MG63 (cell line): ENCODE measurements around the gene AFF3. TPM values are rescaled to one million over a fixed set of nuclear protein-coding genes. Genes with fewer than 3 reads are reported as not detected.

Source experiments
- DNase-seq: peaks from one replicate; pipeline ENCODE4 v3.0.0-alpha.2; 2020
- H3K27me3 ChIP-seq: fragments of 250-450 bp; sonication (Bioruptor Pico); 2 replicates; pipeline ENCODE4 v1.5.1; 2020; ENCODE audit warnings: mild to moderate bottlenecking, moderate library complexity
- H3K36me3 ChIP-seq: fragments of 250-450 bp; sonication (Bioruptor Pico); 2 replicates; pipeline ENCODE4 v1.5.1; 2020; ENCODE audit warnings: mild to moderate bottlenecking, moderate library complexity
- H3K4me3 ChIP-seq: fragments of 250-450 bp; sonication (Bioruptor Pico); 2 replicates; pipeline ENCODE4 v1.5.1; 2020; ENCODE audit warnings: mild to moderate bottlenecking, moderate library complexity
- H3K9me3 ChIP-seq: fragments of 250-450 bp; sonication (Bioruptor Pico); 2 replicates; pipeline ENCODE4 v1.5.1; 2020; ENCODE audit warnings: mild to moderate bottlenecking, moderate library complexity
- total RNA-seq: library from RNA; depleted of rRNA; stranded (reverse); fragments of >200 nt; shearing (Covaris generic); gene quantifications from 2 replicates; pipeline ENCODE4 v1.2.3, GENCODE V29; 2014; ENCODE audit warnings: low replicate concordance

The AFF3 gene
- total RNA-seq, 1 experiment from 2014 or later = 6.1 TPM

DNA sequence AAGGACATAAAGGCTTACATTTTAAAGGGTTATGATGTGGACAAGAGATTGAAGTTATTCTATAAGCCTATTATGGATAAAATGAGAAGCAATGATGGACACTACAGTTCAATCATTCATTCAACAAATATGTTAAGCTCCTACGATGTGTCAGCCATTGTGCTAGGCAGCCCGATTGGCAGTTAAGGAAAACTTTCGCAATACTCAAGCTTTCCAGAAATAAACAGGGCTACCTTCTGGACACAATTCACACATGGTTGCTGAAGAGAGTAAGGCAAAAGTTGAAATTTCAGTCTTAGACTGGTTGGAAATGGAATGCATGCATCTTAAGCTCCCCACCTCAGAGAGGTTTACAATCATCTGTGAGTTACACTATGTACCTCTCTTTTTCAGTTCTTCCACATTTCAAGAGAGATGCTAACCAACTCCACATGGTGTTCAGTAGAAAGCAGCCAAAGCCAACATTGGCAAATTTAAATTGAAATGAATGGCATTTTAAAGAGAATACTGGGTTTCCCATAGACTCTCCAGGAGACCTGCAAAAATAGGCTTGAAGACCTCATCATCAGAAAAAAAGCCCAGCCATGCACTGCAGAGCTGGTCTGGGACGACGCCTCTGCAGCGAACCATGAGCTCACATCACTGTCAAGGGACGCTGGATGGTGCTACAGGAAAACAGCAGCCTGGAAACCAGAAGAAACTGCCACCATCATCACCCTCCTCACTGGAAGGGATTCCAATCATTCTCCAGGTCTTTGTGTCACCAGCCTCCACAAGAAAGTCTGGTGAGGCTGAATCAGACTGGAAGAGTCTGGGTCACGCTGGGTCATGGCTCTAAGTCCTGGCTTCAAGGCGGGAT is 276.3 kb downstream of the AFF3 start:
- H3K36me3 ChIP-seq = no peaks in the 10 kb centered on the region
- no peak for DNase-seq
- no peaks in the 10 kb centered on the region for H3K27me3 ChIP-seq
- H3K9me3 ChIP-seq = 0 out of 2 replicates have a peak, but pooled peaks cover 2% of the 10 kb centered on the region
- no peak overlapping the region for H3K4me3 ChIP-seq

DNA sequence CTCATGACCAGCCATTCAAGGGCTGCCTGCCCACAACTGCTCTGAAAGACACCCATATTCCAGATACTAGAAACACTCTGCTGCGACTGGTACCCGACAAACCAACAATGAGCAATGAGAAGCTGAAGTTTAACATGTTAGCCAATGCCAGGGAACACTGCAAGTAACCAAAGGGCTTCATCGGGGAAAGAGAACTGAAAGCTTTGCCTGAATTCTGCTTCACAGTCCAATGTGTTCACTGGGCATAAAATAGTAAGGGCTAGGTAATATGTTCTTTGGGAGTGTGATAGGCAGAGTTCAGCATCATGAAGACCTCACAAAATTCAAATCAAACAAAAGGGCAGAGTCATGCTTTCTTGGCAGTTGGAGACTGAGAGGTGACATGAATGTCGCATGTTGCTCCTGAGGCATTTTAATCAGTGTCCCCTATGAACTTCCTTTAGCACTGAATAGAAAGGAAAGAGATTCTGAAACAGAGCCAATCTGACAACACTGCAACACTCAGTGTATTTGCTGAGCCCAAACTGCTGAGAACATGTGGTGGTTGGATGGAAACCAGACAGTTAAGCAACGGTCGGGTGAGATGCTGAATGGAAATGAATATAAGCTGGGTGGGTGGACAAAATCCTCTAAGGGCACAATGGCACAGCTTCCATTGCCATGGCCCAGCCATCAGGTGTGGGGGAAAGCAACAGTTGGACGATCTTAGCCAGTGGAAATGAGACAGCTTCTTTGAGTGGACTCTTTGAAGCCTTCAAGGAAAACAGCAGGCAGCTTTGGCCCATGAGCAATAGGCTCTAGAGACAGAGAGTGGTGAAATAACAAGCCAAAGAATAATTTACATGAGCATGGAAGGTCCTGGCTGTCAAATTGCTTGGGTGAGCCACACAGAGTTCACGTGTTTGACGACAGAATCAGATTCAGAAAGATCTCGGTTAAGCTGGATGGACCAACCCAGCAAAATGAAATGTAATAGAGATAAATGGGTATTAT is 277.5 kb downstream of the AFF3 start:
- Histone ChIP-seq H3K4me3 (no peak overlapping the region), H3K27me3 (no peaks in the 10 kb centered on the region), H3K36me3 (no peaks in the 10 kb centered on the region), H3K9me3 (0 out of 2 replicates have a peak, but pooled peaks cover 2% of the 10 kb centered on the region)
- DNase-seq = peak; percentile 18

- no peak for DNase-seq
- H3K9me3 ChIP-seq = 0 out of 2 replicates have a peak, but pooled peaks cover 2% of the 10 kb centered on the region
- H3K27me3 ChIP-seq = no peaks in the 10 kb centered on the region
- H3K4me3 ChIP-seq = no peak overlapping the region
- H3K36me3 ChIP-seq = no peaks in the 10 kb centered on the region
These were observed 278.5 kb downstream of the AFF3 start for GRCh38 chr2:99863903-99864270.

DNA sequence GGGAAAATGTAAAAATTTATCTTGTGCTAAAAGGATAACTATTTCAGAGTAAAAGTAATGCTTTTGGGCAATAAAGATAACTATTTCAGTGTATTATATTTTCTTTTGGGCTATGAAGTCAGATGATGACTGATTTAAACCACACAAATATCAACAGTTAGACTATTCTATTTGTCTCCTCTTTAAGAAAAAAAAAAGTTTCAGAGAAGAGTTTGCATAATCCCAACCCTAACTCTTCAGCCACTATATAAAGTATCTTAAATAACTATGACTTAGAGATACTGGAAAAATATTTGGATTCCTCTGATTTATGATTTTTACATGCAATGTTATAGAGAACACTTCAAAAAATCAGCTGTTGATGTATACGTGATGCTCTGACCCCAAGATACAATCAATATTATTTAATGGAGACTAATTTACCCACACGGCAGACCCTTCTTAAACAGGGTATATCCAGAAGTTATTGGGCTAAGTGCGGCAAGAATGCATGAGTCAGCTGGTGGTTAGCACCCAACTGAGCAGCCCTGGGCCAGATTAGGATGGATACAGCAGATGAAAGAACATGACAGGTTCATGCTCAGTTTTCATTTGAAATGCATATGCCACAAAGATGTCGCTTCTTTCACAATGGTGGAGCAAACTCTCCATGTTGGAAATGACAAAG is 279.0 kb downstream of the AFF3 start:
- Histone ChIP-seq H3K36me3 (no peaks in the 10 kb centered on the region), H3K9me3 (0 out of 2 replicates have a peak, but pooled peaks cover 2% of the 10 kb centered on the region), H3K4me3 (no peak overlapping the region), H3K27me3 (no peaks in the 10 kb centered on the region)
- peak; percentile 28 for DNase-seq

DNA sequence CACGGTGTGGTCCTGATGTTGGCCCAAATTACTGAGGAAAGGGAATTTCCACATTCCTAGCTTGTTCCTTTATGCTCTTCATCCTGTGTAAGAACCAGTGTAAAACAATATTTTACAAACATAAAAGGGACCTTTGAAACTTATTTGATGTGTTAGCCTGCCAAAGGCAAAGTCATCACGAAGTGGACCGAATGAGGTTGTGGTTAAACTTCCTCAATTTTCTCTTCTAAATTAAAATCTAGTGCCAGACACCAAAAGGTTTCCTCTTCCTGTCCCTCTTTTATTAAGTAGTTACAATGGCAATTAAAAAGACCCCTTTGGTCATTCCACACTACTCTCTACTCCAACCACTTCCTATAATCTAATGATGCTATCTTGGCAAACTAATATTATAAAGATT is 279.8 kb downstream of the AFF3 start:
- no peak overlapping the region for H3K4me3 ChIP-seq
- 0 out of 2 replicates have a peak, but pooled peaks cover 2% of the 10 kb centered on the region for H3K9me3 ChIP-seq
- no peaks in the 10 kb centered on the region for H3K27me3 ChIP-seq
- no peaks in the 10 kb centered on the region for H3K36me3 ChIP-seq
- DNase-seq = no peak

DNA sequence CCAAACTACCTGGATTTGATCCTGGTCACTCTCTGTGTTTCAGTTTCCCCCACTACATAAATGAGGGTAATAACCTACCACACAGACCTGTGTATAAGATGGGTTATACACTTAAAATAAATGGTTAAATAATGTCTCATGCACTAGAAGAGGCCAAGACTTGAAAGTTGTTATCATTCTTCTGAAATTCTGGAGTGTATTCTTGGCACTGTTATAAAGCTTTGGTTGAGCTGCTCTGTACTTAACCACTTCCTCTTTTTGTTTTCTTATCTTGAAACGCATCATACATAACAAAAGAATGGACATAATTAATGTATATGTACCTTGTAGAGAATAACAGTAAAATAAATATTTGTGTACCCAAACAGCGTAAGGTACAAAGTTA is 281.0 kb downstream of the AFF3 start:
- no peaks in the 10 kb centered on the region for H3K36me3 ChIP-seq
- no peak overlapping the region for H3K4me3 ChIP-seq
- H3K9me3 ChIP-seq = 0 out of 2 replicates have a peak, but pooled peaks cover 2% of the 10 kb centered on the region
- DNase-seq = no peak
- H3K27me3 ChIP-seq = no peaks in the 10 kb centered on the region

GRCh38 chr2:99860720-99861375 is 281.5 kb downstream of the AFF3 start:
- Histone ChIP-seq H3K4me3 (no peak overlapping the region), H3K9me3 (0 out of 2 replicates have a peak, but pooled peaks cover 2% of the 10 kb centered on the region), H3K27me3 (no peaks in the 10 kb centered on the region), H3K36me3 (no peaks in the 10 kb centered on the region)
- DNase-seq = no peak

DNA sequence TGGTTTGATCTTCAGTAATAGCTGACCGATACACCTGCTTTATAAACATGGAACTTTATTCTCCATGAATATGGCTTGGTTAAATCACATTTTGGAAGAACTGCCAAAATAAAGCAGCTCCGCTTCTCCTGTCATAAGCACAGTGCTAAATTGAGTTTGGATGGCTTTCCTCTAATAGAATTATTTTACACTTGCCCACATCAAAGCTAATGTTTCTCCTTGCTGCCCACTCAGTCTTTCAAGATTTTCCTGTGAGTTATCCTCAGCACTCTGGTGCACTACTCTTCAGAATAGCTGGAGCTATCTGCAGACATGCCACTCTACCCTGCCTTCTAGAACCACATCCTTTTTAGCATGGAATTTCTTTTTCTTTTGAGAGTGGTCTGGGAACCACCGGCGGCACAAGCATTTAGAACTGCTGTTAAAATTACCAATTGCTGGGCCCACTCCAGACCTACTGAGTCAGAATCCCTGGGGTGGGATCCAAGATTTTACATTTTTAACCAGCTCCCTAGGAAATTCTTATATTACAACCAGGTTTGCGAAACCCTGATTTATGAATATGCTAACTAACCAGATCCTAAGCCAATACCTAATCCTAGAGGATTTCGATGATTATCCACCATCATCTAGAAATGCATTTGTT is 283.3 kb downstream of the AFF3 start:
- Histone ChIP-seq H3K27me3 (no peaks in the 10 kb centered on the region), H3K4me3 (no peak overlapping the region), H3K9me3 (0 out of 2 replicates have a peak, but pooled peaks cover 4% of the 10 kb centered on the region), H3K36me3 (no peaks in the 10 kb centered on the region)
- peak; percentile 55 for DNase-seq

- Histone ChIP-seq H3K4me3 (no peak overlapping the region), H3K9me3 (0 out of 2 replicates have a peak, but pooled peaks cover 3% of the 10 kb centered on the region), H3K36me3 (no peaks in the 10 kb centered on the region), H3K27me3 (no peaks in the 10 kb centered on the region)
- DNase-seq = peak; percentile 52
These were observed 284.4 kb downstream of the AFF3 start for GRCh38 chr2:99857867-99858444.

GRCh38 chr2:99857372-99857771 is 285.0 kb downstream of the AFF3 start:
- H3K9me3 ChIP-seq = 0 out of 2 replicates have a peak, but pooled peaks cover 2% of the 10 kb centered on the region
- H3K4me3 ChIP-seq = no peak overlapping the region
- DNase-seq = no peak
- no peaks in the 10 kb centered on the region for H3K36me3 ChIP-seq
- no peaks in the 10 kb centered on the region for H3K27me3 ChIP-seq

DNA sequence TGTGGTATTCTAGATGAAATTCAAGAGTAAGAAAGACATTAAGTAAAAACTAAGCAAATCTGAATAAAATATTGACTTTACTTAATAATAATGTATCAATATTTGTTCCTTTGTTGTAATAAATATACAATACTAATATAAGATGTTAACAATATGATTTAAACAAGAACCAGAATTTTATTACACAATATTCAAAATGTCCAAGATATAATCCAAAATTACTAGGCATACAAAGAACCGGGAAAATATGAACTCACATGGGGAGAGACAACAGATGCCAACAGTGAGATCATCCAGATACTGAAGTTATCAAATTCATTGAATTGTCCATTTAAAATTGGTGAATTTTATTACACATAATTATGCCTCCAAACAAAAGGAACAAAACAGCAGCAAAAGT is 286.3 kb downstream of the AFF3 start:
- Histone ChIP-seq H3K27me3 (no peaks in the 10 kb centered on the region), H3K9me3 (0 out of 2 replicates have a peak, but pooled peaks cover 2% of the 10 kb centered on the region), H3K4me3 (no peak overlapping the region), H3K36me3 (no peaks in the 10 kb centered on the region)
- no peak for DNase-seq

GRCh38 chr2:99854236-99854852 is 288.0 kb downstream of the AFF3 start:
- DNase-seq = no peak
- H3K4me3 ChIP-seq = no peak overlapping the region
- no peaks in the 10 kb centered on the region for H3K27me3 ChIP-seq
- H3K36me3 ChIP-seq = no peaks in the 10 kb centered on the region; the same call in 1 of the 2 replicates
- H3K9me3 ChIP-seq = 0 out of 2 replicates have a peak, but pooled peaks cover 2% of the 10 kb centered on the region

DNA sequence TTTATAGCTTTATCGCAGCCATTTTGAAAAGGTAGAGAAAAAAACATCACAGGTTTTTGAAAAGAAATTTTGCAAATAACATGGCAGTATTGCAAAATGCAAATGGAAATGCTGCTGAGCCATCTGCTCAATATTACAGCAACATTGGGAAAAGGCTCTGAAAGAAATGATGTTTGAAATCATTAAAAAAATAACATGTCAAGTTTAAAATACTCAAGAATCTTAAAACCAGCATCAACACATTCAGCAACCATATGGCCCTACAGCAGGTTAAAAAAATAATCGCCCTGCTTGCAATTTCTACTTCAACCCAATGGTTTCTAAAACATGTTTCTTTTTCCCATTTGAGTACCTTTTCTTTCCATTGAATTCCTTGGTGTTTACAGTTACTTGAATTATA is 289.4 kb downstream of the AFF3 start:
- Histone ChIP-seq H3K9me3 (0 out of 2 replicates have a peak, but pooled peaks cover 2% of the 10 kb centered on the region), H3K36me3 (no peaks in the 10 kb centered on the region; the same call in 1 of the 2 replicates), H3K4me3 (no peak overlapping the region), H3K27me3 (no peaks in the 10 kb centered on the region)
- DNase-seq = no peak

DNA sequence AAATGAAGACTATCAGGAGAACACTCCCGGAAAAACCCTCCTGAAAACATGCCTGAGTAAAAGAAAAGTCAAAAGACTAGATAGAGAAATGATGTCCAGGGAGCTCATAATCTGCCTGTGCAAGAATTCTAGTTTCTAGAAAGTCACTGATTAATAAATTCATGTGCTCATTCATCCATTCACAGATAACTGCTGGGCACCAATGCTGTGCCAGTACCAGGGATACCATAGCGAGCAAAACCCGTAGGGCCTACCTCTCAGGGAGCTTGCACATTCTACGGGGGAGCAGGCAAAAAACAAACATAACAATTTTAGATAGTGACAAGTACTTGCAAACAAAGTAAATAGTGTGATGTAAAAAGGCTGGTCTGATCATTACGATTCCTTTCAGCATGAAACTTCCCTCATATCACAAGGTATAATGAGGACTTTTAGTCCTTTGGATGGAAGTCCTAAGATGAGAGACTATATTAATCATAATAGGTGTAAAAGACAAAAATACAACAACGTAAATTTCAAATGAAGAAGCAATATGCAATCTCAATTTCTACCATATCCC is 289.9 kb downstream of the AFF3 start:
- Histone ChIP-seq H3K27me3 (no peaks in the 10 kb centered on the region), H3K9me3 (0 out of 2 replicates have a peak, but pooled peaks cover 2% of the 10 kb centered on the region), H3K4me3 (no peak overlapping the region), H3K36me3 (no peaks in the 10 kb centered on the region; the same call in 1 of the 2 replicates)
- no peak for DNase-seq
